Measurements from ENCODE around the gene UNC5C.

- no peak for TF ChIP-seq POLR2A (IDR thresholded peaks at IDR 0.05; ENCODE audit: control extremely low read depth in 1 of 2, low read depth in 2 of 2, low read length in 2 of 2)
- no peak for TF ChIP-seq BCL11A (IDR thresholded peaks at IDR 0.05; ENCODE audit: low read depth in 2 of 2, low read length in 2 of 2)
- no peak for TF ChIP-seq POLR2AphosphoS5 (IDR thresholded peaks at IDR 0.05; ENCODE audit: low read depth, low read length)
- no peak for TF ChIP-seq CTCF (IDR thresholded peaks at IDR 0.05; ENCODE audit: control extremely low read depth in 1 of 3, insufficient read depth in 1 of 3, low read depth in 1 of 3, low read length in 3 of 3)
- TF ChIP-seq EZH2 (IDR thresholded peaks at IDR 0.05; ENCODE audit: low read depth, low read length, severe bottlenecking) = no peak
Observed at GRCh38 chr4:95285797-95286196, 263.0 kb downstream of the UNC5C start.
